GM12878 (cell line): ENCODE measurements around the gene GSTT4.

Source experiments
- CREB1 ChIP-seq: IDR thresholded peaks from 2 replicates; pipeline ENCODE4 v1.6.1; 2012; ENCODE audit warnings: low read depth, mild to moderate bottlenecking, inconsistent platforms
- EZH2 ChIP-seq: IDR thresholded peaks from 2 replicates; pipeline ENCODE4 v1.6.1; 2012; ENCODE audit warnings: low read depth, mild to moderate bottlenecking, control low read depth, inconsistent platforms, low read length, borderline replicate concordance; ENCODE audit not compliant: control insufficient read depth
- MYC ChIP-seq: IDR thresholded peaks from 2 replicates; pipeline ENCODE4 v1.6.1; 2011; ENCODE audit warnings: mild to moderate bottlenecking, low read length, moderate library complexity, inconsistent platforms; ENCODE audit not compliant: insufficient read depth, insufficient replicate concordance, insufficient read length, severe bottlenecking
- PAX8 ChIP-seq: fragments of 450-650 bp; IDR thresholded peaks from 2 replicates; pipeline ENCODE4 v1.6.1; 2017; ENCODE audit warnings: mild to moderate bottlenecking, moderate library complexity
- POLR2AphosphoS5 ChIP-seq: IDR thresholded peaks from 2 replicates; pipeline ENCODE4 v1.6.1; 2011; ENCODE audit warnings: mild to moderate bottlenecking, low read length, inconsistent platforms
- RAD21 ChIP-seq: IDR thresholded peaks from 2 replicates; pipeline ENCODE4 v1.6.1; 2011; ENCODE audit warnings: mild to moderate bottlenecking, low read depth, low read length, moderate library complexity; ENCODE audit not compliant: insufficient read depth
- SMAD1 ChIP-seq: fragments of 450-650 bp; IDR thresholded peaks from 2 replicates; pipeline ENCODE4 v1.6.1; 2018; ENCODE audit warnings: mild to moderate bottlenecking, low read depth; ENCODE audit not compliant: partially characterized antibody
- STAT3 ChIP-seq: IDR thresholded peaks from 2 replicates; pipeline ENCODE4 v1.6.1; 2011; ENCODE audit warnings: low read depth, low read length, improper control_type of control experiment
- WRNIP1 ChIP-seq: IDR thresholded peaks from 2 replicates; pipeline ENCODE4 v1.6.1; 2011; ENCODE audit warnings: low read depth, low read length, improper control_type of control experiment, borderline replicate concordance
- ZBED1 ChIP-seq: IDR thresholded peaks from 2 replicates; pipeline ENCODE4 v1.6.1; 2016; ENCODE audit warnings: borderline replicate concordance
- ZNF274 ChIP-seq: IDR thresholded peaks from one replicate; pipeline ENCODE4 v1.8.0; 2011; ENCODE audit not compliant: insufficient read length, insufficient read depth
- TF ChIP-seq, protein P1 (sequence below), 3 experiments: IDR thresholded peaks in 2 of 3; conservative IDR thresholded peaks in 1 of 3; 2 replicates each; pipeline ENCODE4 v1.5.1; 2011; ENCODE audit warnings: low read depth in 3 of 3, low read length in 3 of 3, mild to moderate bottlenecking in 3 of 3, control low read depth in 2 of 3, moderate library complexity in 2 of 3, inconsistent platforms in 1 of 3, mixed read lengths in 1 of 3; ENCODE audit not compliant: control insufficient read depth in 2 of 3, insufficient read depth in 1 of 3; ENCODE audit errors: extremely low read depth in 1 of 3
- TF ChIP-seq, protein P2 (sequence below): fragments of 450-650 bp; IDR thresholded peaks from 2 replicates; pipeline ENCODE4 v1.6.1; 2017; ENCODE audit warnings: mild to moderate bottlenecking

GRCh38 chr22:24008022-24008283 is 2.7 kb upstream of the GSTT4 start:
- TF ChIP-seq PAX8 (no peak), WRNIP1 (no peak), EZH2 (no peak), POLR2AphosphoS5 (no peak), RAD21 (no peak), MYC (no peak), SMAD1 (no peak), CREB1 (no peak), STAT3 (no peak), ZNF274 (no peak), ZBED1 (no peak)
- TF ChIP-seq, protein P1, sequence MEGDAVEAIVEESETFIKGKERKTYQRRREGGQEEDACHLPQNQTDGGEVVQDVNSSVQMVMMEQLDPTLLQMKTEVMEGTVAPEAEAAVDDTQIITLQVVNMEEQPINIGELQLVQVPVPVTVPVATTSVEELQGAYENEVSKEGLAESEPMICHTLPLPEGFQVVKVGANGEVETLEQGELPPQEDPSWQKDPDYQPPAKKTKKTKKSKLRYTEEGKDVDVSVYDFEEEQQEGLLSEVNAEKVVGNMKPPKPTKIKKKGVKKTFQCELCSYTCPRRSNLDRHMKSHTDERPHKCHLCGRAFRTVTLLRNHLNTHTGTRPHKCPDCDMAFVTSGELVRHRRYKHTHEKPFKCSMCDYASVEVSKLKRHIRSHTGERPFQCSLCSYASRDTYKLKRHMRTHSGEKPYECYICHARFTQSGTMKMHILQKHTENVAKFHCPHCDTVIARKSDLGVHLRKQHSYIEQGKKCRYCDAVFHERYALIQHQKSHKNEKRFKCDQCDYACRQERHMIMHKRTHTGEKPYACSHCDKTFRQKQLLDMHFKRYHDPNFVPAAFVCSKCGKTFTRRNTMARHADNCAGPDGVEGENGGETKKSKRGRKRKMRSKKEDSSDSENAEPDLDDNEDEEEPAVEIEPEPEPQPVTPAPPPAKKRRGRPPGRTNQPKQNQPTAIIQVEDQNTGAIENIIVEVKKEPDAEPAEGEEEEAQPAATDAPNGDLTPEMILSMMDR (IDR thresholded peaks at IDR 0.05 in 2 of 3, conservative IDR thresholded peaks at IDR 0.05 in 1 of 3; ENCODE audit: control insufficient read depth in 2 of 3, extremely low read depth in 1 of 3, insufficient read depth in 1 of 3, low read depth in 3 of 3, low read length in 3 of 3), result no peak
- TF ChIP-seq, protein P2, sequence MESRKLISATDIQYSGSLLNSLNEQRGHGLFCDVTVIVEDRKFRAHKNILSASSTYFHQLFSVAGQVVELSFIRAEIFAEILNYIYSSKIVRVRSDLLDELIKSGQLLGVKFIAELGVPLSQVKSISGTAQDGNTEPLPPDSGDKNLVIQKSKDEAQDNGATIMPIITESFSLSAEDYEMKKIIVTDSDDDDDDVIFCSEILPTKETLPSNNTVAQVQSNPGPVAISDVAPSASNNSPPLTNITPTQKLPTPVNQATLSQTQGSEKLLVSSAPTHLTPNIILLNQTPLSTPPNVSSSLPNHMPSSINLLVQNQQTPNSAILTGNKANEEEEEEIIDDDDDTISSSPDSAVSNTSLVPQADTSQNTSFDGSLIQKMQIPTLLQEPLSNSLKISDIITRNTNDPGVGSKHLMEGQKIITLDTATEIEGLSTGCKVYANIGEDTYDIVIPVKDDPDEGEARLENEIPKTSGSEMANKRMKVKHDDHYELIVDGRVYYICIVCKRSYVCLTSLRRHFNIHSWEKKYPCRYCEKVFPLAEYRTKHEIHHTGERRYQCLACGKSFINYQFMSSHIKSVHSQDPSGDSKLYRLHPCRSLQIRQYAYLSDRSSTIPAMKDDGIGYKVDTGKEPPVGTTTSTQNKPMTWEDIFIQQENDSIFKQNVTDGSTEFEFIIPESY, result no peak
